Keratinocyte (primary cell): Measurements from ENCODE around the gene MAGI1.

ENCODE experiments used
- EZH2 ChIP-seq: IDR thresholded peaks from one replicate; pipeline ENCODE4 v1.6.1; 2012; ENCODE audit warnings: inconsistent platforms, mild to moderate bottlenecking, low read length, moderate library complexity
- TF ChIP-seq, protein P1 (sequence below), 3 experiments: IDR thresholded peaks in 1 of 3; conservative IDR thresholded peaks in 1 of 3; optimal IDR thresholded peaks in 1 of 3; 2 replicates in 2 of 3; 3 replicates in 1 of 3; pipeline versions ENCODE3 to v1.5.1; 2011; ENCODE audit warnings: low read length in 3 of 3, mild to moderate bottlenecking in 3 of 3, moderate library complexity in 2 of 3, control low read depth in 1 of 3, inconsistent platforms in 1 of 3; ENCODE audit not compliant: insufficient read depth in 2 of 3; ENCODE audit errors: extremely low read depth in 1 of 3

DNA sequence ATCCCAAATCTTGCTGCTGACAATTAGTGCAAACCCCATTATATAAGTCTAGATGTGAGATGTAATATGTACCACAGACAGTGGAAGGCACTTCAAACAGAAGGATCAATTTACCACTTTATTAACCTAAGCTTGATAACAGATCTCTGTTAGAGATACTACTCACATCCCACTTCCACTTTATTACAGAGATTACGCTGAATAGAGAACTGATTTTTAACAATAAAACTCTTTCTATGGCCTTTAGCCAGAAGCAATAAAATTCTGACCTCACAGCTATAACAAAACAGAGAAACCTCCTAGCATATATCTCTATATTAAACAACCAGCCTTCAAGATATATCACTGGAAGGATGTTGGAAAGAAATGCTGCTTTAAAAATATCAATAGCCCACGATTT, 517.7 kb downstream of the MAGI1 start:
- TF ChIP-seq EZH2, result no peak
- TF ChIP-seq, protein P1, sequence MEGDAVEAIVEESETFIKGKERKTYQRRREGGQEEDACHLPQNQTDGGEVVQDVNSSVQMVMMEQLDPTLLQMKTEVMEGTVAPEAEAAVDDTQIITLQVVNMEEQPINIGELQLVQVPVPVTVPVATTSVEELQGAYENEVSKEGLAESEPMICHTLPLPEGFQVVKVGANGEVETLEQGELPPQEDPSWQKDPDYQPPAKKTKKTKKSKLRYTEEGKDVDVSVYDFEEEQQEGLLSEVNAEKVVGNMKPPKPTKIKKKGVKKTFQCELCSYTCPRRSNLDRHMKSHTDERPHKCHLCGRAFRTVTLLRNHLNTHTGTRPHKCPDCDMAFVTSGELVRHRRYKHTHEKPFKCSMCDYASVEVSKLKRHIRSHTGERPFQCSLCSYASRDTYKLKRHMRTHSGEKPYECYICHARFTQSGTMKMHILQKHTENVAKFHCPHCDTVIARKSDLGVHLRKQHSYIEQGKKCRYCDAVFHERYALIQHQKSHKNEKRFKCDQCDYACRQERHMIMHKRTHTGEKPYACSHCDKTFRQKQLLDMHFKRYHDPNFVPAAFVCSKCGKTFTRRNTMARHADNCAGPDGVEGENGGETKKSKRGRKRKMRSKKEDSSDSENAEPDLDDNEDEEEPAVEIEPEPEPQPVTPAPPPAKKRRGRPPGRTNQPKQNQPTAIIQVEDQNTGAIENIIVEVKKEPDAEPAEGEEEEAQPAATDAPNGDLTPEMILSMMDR (optimal IDR thresholded peaks at IDR 0.05 in 1 of 3, IDR thresholded peaks at IDR 0.05 in 1 of 3, conservative IDR thresholded peaks at IDR 0.05 in 1 of 3; ENCODE audit: extremely low read depth in 1 of 3, insufficient read depth in 2 of 3, low read length in 3 of 3), result no peak
